HepG2 (cell line): Measurements from ENCODE around the gene AARS1. TPM values are rescaled to one million over a fixed set of nuclear protein-coding genes. Genes with fewer than 3 reads are reported as not detected.

ENCODE experiments used
- ATF7 ChIP-seq, 2 experiments: fragments of 450-650 bp in 1 of 2; sonication (generic) in 1 of 2; formaldehyde crosslinking in 1 of 2; IDR thresholded peaks; 2 replicates each; pipeline versions ENCODE4 v1.4.0 to v1.6.1; 2016 to 2020; ENCODE audit warnings: antibody characterized with exemption in 1 of 2, mild to moderate bottlenecking in 1 of 2, missing genetic modification reagents in 1 of 2
- CBX2 ChIP-seq, 2 experiments: fragments of 200-600 bp in 1 of 2; sonication (generic); formaldehyde crosslinking in 1 of 2; IDR thresholded peaks; 2 replicates each; pipeline versions ENCODE4 v1.7.0 to v1.8.1; 2018 to 2022; ENCODE audit warnings: low read depth in 2 of 2, low read length in 1 of 2, mild to moderate bottlenecking in 1 of 2, missing genetic modification reagents in 1 of 2
- FOXM1 ChIP-seq: sonication (generic); formaldehyde crosslinking; IDR thresholded peaks from 2 replicates; pipeline ENCODE4 v1.5.0; 2020; ENCODE audit warnings: missing genetic modification reagents
- FOXP1 ChIP-seq, 2 experiments: fragments of 450-650 bp in 1 of 2; IDR thresholded peaks; 2 replicates each; pipeline ENCODE4 v1.6.1; 2017 to 2018; ENCODE audit warnings: antibody characterized with exemption in 1 of 2
- KDM2A ChIP-seq: sonication (generic); formaldehyde crosslinking; IDR thresholded peaks from 2 replicates; pipeline ENCODE4 v1.4.0; 2020; ENCODE audit warnings: low read depth, missing genetic modification reagents, borderline replicate concordance
- PHB2 ChIP-seq: fragments of 450-650 bp; IDR thresholded peaks from 2 replicates; pipeline ENCODE4 v1.6.1; 2018; ENCODE audit not compliant: partially characterized antibody
- PHF20 ChIP-seq: sonication (generic); formaldehyde crosslinking; IDR thresholded peaks from 2 replicates; pipeline ENCODE4 v1.5.0; 2020; ENCODE audit warnings: mild to moderate bottlenecking, missing genetic modification reagents
- RXRA ChIP-seq: sonication (generic); formaldehyde crosslinking; IDR thresholded peaks from 2 replicates; pipeline ENCODE4 v1.5.1; 2020; ENCODE audit warnings: missing genetic modification reagents
- TBX2 ChIP-seq: sonication (generic); formaldehyde crosslinking; IDR thresholded peaks from 2 replicates; pipeline ENCODE4 v1.5.0; 2020; ENCODE audit warnings: missing genetic modification reagents, mild to moderate bottlenecking, borderline replicate concordance
- YEATS4 ChIP-seq: sonication (generic); formaldehyde crosslinking; IDR thresholded peaks from 2 replicates; pipeline ENCODE4 v1.4.0; 2020; ENCODE audit warnings: missing genetic modification reagents, borderline replicate concordance
- ZFP36L2 ChIP-seq: sonication (generic); formaldehyde crosslinking; IDR thresholded peaks from 2 replicates; pipeline ENCODE4 v1.4.0; 2020; ENCODE audit warnings: missing genetic modification reagents
- ZNF713 ChIP-seq: sonication (generic); formaldehyde crosslinking; IDR thresholded peaks from 2 replicates; pipeline ENCODE4 v1.4.0; 2020; ENCODE audit warnings: mild to moderate bottlenecking, missing genetic modification reagents
- ZNF737 ChIP-seq: sonication (generic); formaldehyde crosslinking; IDR thresholded peaks from 2 replicates; pipeline ENCODE4 v1.5.0; 2020; ENCODE audit warnings: missing genetic modification reagents, mild to moderate bottlenecking, borderline replicate concordance
- polyA plus RNA-seq, 8 experiments: library from polyadenylated mRNA; depleted of rRNA in 3 of 8; stranded (reverse) in 7 of 8; unstranded in 1 of 8; fragments of >200 nt; fragmentation: Illumina TruSeq in 4 of 8; extraction: Trizol in 4 of 8; gene quantifications; 2 replicates each; pipeline versions ENCODE4 v1.2.1 to v1.2.3, GENCODE V29; 2011 to 2016; ENCODE audit warnings: low read depth in 4 of 8, missing spikeins in 1 of 8, mixed read lengths in 1 of 8; ENCODE audit not compliant: insufficient read depth in 1 of 8
- total RNA-seq, 5 experiments: library from RNA; depleted of rRNA; stranded (reverse); fragments of >200 nt; fragmentation: Illumina TruSeq; extraction: Trizol; gene quantifications; 2 replicates each; pipeline ENCODE4 v1.2.3, GENCODE V29; 2016; ENCODE audit warnings: low read depth in 1 of 5
- TF ChIP-seq, protein P1 (sequence below): sonication (generic); formaldehyde crosslinking; IDR thresholded peaks from 2 replicates; pipeline ENCODE4 v1.4.0; 2020; ENCODE audit warnings: missing genetic modification reagents, borderline replicate concordance
- TF ChIP-seq, protein P2 (sequence below): IDR thresholded peaks from 2 replicates; pipeline ENCODE4 v1.6.1; 2016; ENCODE audit warnings: missing compliant biosample characterization, missing genetic modification reagents, borderline replicate concordance
- TF ChIP-seq, protein P3 (sequence below): IDR thresholded peaks from 2 replicates; pipeline ENCODE4 v1.6.1; 2016; ENCODE audit warnings: missing biosample characterization, missing genetic modification reagents, low read depth
- TF ChIP-seq, protein P4 (sequence below): sonication (generic); formaldehyde crosslinking; IDR thresholded peaks from 2 replicates; pipeline ENCODE4 v1.5.0; 2020; ENCODE audit warnings: missing genetic modification reagents, mild to moderate bottlenecking, borderline replicate concordance
- TF ChIP-seq, protein P5 (sequence below): sonication (generic); formaldehyde crosslinking; IDR thresholded peaks from 2 replicates; pipeline ENCODE4 v1.4.0; 2020; ENCODE audit warnings: mild to moderate bottlenecking, missing genetic modification reagents

Gene AARS1
- total and polyA plus RNA-seq, 2 of the 13 experiments (the other 11 are each of a cell fraction or from before 2014, with no cell fraction given), result 107 to 132 TPM

DNA sequence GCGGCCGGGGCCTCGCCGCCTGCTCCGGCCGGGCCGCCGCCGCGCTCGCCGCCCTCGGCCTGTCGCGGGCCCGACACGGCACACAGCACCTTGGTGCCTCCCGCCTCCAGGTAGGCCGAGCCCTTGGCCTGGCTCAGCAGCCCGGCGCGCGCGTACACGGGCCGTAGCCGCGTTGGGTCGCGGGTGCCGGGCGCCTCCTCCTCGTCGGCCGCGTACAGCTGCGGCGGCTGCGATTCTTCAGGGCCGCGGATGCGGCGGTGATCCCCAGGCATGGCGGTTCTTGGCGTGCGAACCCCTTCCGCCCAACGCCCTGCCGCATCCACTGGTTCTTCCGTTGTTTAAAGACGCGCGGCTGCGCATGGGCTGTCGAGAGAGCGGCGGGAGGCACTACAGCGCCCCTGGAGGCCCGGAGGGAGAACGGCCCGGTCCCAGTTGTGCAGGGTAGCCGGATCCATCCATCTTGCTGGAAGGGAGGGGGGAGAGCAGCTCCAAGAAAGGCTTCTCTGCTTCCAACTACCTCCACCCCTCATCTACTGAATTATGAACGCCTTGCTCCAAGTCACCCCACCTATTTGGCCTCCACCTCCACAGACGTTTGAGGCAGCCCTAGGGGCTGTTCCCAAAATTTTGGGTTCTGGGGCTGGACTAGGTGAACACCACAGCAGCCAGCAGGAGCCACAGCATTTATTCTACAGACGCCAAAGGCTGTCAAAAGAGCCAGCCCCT, 37.5 kb downstream of the AARS1 start, which contains the start of gene EXOSC6 (continued):
- TF ChIP-seq, protein P1, sequence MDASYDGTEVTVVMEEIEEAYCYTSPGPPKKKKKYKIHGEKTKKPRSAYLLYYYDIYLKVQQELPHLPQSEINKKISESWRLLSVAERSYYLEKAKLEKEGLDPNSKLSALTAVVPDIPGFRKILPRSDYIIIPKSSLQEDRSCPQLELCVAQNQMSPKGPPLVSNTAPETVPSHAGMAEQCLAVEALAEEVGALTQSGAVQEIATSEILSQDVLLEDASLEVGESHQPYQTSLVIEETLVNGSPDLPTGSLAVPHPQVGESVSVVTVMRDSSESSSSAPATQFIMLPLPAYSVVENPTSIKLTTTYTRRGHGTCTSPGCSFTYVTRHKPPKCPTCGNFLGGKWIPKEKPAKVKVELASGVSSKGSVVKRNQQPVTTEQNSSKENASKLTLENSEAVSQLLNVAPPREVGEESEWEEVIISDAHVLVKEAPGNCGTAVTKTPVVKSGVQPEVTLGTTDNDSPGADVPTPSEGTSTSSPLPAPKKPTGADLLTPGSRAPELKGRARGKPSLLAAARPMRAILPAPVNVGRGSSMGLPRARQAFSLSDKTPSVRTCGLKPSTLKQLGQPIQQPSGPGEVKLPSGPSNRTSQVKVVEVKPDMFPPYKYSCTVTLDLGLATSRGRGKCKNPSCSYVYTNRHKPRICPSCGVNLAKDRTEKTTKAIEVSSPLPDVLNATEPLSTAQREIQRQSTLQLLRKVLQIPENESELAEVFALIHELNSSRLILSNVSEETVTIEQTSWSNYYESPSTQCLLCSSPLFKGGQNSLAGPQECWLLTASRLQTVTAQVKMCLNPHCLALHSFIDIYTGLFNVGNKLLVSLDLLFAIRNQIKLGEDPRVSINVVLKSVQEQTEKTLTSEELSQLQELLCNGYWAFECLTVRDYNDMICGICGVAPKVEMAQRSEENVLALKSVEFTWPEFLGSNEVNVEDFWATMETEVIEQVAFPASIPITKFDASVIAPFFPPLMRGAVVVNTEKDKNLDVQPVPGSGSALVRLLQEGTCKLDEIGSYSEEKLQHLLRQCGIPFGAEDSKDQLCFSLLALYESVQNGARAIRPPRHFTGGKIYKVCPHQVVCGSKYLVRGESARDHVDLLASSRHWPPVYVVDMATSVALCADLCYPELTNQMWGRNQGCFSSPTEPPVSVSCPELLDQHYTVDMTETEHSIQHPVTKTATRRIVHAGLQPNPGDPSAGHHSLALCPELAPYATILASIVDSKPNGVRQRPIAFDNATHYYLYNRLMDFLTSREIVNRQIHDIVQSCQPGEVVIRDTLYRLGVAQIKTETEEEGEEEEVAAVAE (CRISPR knock-in tag), result peak; percentile 85
- peak; percentile 92 for TF ChIP-seq PHF20 (CRISPR knock-in tag)
- TF ChIP-seq, protein P2, sequence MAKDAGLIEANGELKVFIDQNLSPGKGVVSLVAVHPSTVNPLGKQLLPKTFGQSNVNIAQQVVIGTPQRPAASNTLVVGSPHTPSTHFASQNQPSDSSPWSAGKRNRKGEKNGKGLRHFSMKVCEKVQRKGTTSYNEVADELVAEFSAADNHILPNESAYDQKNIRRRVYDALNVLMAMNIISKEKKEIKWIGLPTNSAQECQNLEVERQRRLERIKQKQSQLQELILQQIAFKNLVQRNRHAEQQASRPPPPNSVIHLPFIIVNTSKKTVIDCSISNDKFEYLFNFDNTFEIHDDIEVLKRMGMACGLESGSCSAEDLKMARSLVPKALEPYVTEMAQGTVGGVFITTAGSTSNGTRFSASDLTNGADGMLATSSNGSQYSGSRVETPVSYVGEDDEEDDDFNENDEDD, result peak; percentile 99
- TF ChIP-seq CBX2 (IDR thresholded peaks at IDR 0.05; ENCODE audit: low read depth, low read length), result no peak
- TF ChIP-seq CBX2 (CRISPR knock-in tag; IDR thresholded peaks at IDR 0.05; ENCODE audit: low read depth), result peak; percentile 92; the same call in 1 of the 2 replicates
- TF ChIP-seq YEATS4 (CRISPR knock-in tag), result no peak; the same call in 1 of the 2 replicates
- TF ChIP-seq KDM2A (CRISPR knock-in tag), result peak; percentile 100
- peak; percentile 87 for TF ChIP-seq RXRA
- TF ChIP-seq ZNF713 (CRISPR knock-in tag), result peak; percentile 63; the same call in 1 of the 2 replicates
- no peak for TF ChIP-seq PHB2
- TF ChIP-seq ATF7 (IDR thresholded peaks at IDR 0.05), result no peak
- peak; percentile 71 for TF ChIP-seq ATF7 (CRISPR knock-in tag; IDR thresholded peaks at IDR 0.05)
- TF ChIP-seq FOXP1 (IDR thresholded peaks at IDR 0.05), result no peak
- peak; percentile 29; the same call in 1 of the 2 replicates for TF ChIP-seq FOXP1 (CRISPR knock-in tag; IDR thresholded peaks at IDR 0.05)
- TF ChIP-seq, protein P3, sequence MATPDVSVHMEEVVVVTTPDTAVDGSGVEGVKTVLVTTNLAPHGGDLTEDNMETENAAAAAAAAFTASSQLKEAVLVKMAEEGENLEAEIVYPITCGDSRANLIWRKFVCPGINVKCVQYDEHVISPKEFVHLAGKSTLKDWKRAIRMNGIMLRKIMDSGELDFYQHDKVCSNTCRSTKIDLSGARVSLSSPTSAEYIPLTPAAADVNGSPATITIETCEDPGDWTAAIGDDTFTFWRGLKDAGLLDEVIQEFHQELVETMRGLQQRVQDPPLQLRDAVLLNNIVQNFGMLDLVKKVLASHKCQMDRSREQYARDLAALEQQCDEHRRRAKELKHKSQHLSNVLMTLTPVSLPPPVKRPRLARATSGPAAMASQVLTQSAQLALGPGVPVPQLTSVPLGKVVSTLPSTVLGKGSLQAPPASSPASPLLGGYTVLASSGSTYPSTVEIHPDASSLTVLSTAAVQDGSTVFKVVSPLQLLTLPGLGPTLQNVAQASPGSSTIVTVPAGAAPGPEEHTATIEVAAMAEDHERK, result peak; percentile 79
- TF ChIP-seq, protein P4, sequence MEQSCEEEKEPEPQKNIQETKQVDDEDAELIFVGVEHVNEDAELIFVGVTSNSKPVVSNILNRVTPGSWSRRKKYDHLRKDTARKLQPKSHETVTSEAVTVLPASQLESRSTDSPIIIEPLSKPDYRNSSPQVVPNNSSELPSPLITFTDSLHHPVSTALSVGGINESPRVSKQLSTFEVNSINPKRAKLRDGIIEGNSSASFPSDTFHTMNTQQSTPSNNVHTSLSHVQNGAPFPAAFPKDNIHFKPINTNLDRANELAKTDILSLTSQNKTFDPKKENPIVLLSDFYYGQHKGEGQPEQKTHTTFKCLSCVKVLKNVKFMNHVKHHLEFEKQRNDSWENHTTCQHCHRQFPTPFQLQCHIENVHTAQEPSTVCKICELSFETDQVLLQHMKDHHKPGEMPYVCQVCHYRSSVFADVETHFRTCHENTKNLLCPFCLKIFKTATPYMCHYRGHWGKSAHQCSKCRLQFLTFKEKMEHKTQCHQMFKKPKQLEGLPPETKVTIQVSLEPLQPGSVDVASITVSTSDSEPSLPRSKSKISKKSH, result peak; percentile 91; the same call in 1 of the 2 replicates
- TF ChIP-seq ZNF737 (CRISPR knock-in tag), result peak; percentile 84; the same call in 1 of the 2 replicates
- TF ChIP-seq, protein P5, sequence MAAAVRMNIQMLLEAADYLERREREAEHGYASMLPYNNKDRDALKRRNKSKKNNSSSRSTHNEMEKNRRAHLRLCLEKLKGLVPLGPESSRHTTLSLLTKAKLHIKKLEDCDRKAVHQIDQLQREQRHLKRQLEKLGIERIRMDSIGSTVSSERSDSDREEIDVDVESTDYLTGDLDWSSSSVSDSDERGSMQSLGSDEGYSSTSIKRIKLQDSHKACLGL, result peak; percentile 93
- peak; percentile 89; the same call in 1 of the 2 replicates for TF ChIP-seq ZFP36L2
- peak; percentile 81; the same call in 1 of the 2 replicates for TF ChIP-seq TBX2
- TF ChIP-seq FOXM1, result peak; percentile 36; the same call in 1 of the 2 replicates
